ENCODE results near the gene CARMIL1. TPM values are rescaled to one million over a fixed set of nuclear protein-coding genes. Genes with fewer than 3 reads are reported as not detected.

CARMIL1 gene
- total RNA-seq, 1 experiment from 2014 or later: 23.6 TPM

GRCh38 chr6:25586927-25587326 is 307.8 kb downstream of the CARMIL1 start:
- Histone ChIP-seq H3K27me3 (ENCODE audit: insufficient read depth, low read length) (no peaks in the 10 kb centered on the region), H3K14ac (ENCODE audit: insufficient read depth, low read length) (no peak overlapping the region), H4K91ac (ENCODE audit: insufficient read length, low read depth, low read length) (no peak overlapping the region), H3T11ph (ENCODE audit: low read length) (no peak overlapping the region), H2AK5ac (ENCODE audit: insufficient read length, low read length) (no peak overlapping the region), H3K4ac (ENCODE audit: low read depth, low read length) (no peak overlapping the region), H2BK12ac (ENCODE audit: insufficient read length, low read depth, low read length) (no peak overlapping the region), H4K5ac (ENCODE audit: insufficient read length, low read depth, low read length) (no peak overlapping the region), H3K4me1 (ENCODE audit: insufficient read depth, low read length) (no peaks in the 10 kb centered on the region), H2BK20ac (ENCODE audit: low read depth, low read length, poor library complexity, severe bottlenecking) (no peak overlapping the region), H3K18ac (ENCODE audit: insufficient read length, low read depth, low read length) (no peak overlapping the region), H3K56ac (ENCODE audit: insufficient read length, low read depth, low read length) (no peak overlapping the region), H4K8ac (replicated peaks; ENCODE audit: insufficient read length, low read depth, low read length) (no peak overlapping the region), H3K23me2 (ENCODE audit: insufficient read length, low read depth, low read length, poor library complexity, severe bottlenecking) (no peaks in the 10 kb centered on the region), H3K79me1 (ENCODE audit: insufficient read depth, low read depth, low read length, poor library complexity, severe bottlenecking) (no peaks in the 10 kb centered on the region), H3K27ac (ENCODE audit: insufficient read length, low read depth, low read length) (no peak overlapping the region), H2BK120ac (ENCODE audit: low read depth, low read length, poor library complexity, severe bottlenecking) (no peak overlapping the region), H3K9ac (ENCODE audit: extremely low read depth, insufficient read length, low read length) (no peak overlapping the region), H3K9me3 (ENCODE audit: control insufficient read depth, low read depth, low read length) (no peaks in the 10 kb centered on the region), H3K23ac (ENCODE audit: insufficient read length, low read depth, low read length) (no peak overlapping the region), H3K79me2 (ENCODE audit: insufficient read depth, low read length) (no peaks in the 10 kb centered on the region), H4K20me1 (ENCODE audit: control insufficient read depth, insufficient read depth, insufficient read length) (no peaks in the 10 kb centered on the region), H3K4me2 (ENCODE audit: insufficient read depth, insufficient read length, low read length) (no peak overlapping the region), H2AFZ (ENCODE audit: low read length) (no peak overlapping the region), H2BK15ac (ENCODE audit: low read depth, low read length) (no peak overlapping the region), H2BK5ac (ENCODE audit: insufficient read length, low read length) (no peak overlapping the region)
- Mint-ChIP-seq H3K36me3 (ENCODE audit: insufficient read depth in 1 of 3, low read depth in 3 of 3) (peaks cover 6 to 19% (median 12%) of the 10 kb centered on the region in 3 experiments; a peak in 6 of 7 replicates), H3K4me3 (no peak overlapping the region), H3K4me1 (peaks cover 3 to 4% of the 10 kb centered on the region in 2 experiments; a peak in 2 of 4 replicates), H3K9me3 (peaks cover 0 to 6% of the 10 kb centered on the region in 2 experiments; a peak in 1 of 5 replicates), H3K27me3 (ENCODE audit: low read depth) (no peaks in the 10 kb centered on the region), H3K27ac (no peak overlapping the region)
- no peak for TF ChIP-seq CTCF (conservative IDR thresholded peaks at IDR 0.05)
- no peak for DNase-seq
- no CpG with 5 or more reads among the region's 3 CpGs for WGBS (ENCODE audit: extremely low coverage, insufficient read length, low lambda C conversion rate)

Data from H9 (cell line).